Ishikawa (cell line): ENCODE results near the gene ANKS4B.

Source experiments
- CEBPB ChIP-seq: IDR thresholded peaks from 2 replicates; pipeline ENCODE4 v1.6.1; 2012
- CREB1 ChIP-seq: IDR thresholded peaks from 2 replicates; pipeline ENCODE4 v1.6.1; 2012; ENCODE audit warnings: low read depth
- EGR1 ChIP-seq: IDR thresholded peaks from 2 replicates; pipeline ENCODE4 v1.6.1; 2012
- EP300 ChIP-seq: IDR thresholded peaks from 2 replicates; pipeline ENCODE4 v1.6.1; 2012; ENCODE audit warnings: borderline replicate concordance
- FOXM1 ChIP-seq: IDR thresholded peaks from 2 replicates; pipeline ENCODE4 v1.6.1; 2012; ENCODE audit warnings: low read depth, borderline replicate concordance
- NFIC ChIP-seq: IDR thresholded peaks from 2 replicates; pipeline ENCODE4 v1.6.1; 2012
- RAD21 ChIP-seq: IDR thresholded peaks from 2 replicates; pipeline ENCODE4 v1.6.1; 2012; ENCODE audit warnings: low read depth
- TAF1 ChIP-seq: IDR thresholded peaks from 2 replicates; pipeline ENCODE4 v1.6.1; 2012; ENCODE audit warnings: low read depth, mild to moderate bottlenecking
- TCF12 ChIP-seq: IDR thresholded peaks from 2 replicates; pipeline ENCODE4 v1.6.1; 2012; ENCODE audit warnings: low read depth
- TEAD4 ChIP-seq: IDR thresholded peaks from 2 replicates; pipeline ENCODE4 v1.6.1; 2012
- YY1 ChIP-seq: IDR thresholded peaks from 2 replicates; pipeline ENCODE4 v1.6.1; 2012; ENCODE audit warnings: low read depth
- ZBTB7A ChIP-seq: IDR thresholded peaks from 2 replicates; pipeline ENCODE4 v1.6.1; 2012; ENCODE audit warnings: low read depth
- TF ChIP-seq, protein P1 (sequence below): IDR thresholded peaks from 2 replicates; pipeline ENCODE4 v1.6.1; 2012
- TF ChIP-seq, protein P2 (sequence below): IDR thresholded peaks from 2 replicates; pipeline ENCODE4 v1.6.1; 2012
- TF ChIP-seq, protein P3 (sequence below): IDR thresholded peaks from 2 replicates; pipeline ENCODE4 v1.6.1; 2012; ENCODE audit warnings: low read depth, mild to moderate bottlenecking

The ANKS4B gene

DNA sequence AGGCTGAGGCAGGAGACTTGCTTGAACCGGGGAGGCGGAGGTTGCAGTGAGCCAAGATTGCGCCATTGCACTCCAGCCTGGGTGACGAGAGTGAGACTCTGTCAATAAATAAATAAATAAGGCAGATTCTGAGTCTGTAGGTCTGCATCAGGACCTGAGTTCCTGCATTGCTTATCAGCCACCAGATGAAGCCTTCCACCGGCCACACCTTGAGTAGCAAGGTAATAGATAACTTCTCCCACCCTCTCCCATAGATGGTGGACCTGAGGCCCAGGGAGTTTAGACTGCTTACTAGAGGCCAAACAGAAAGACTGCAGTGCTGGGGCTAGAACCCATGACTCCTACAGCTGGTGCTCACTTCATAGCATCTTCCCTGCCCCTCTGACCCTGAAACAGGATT, 44.2 kb upstream of the ANKS4B start:
- TF ChIP-seq NFIC (no peak), EP300 (no peak), CEBPB (no peak), YY1 (no peak), EGR1 (no peak), FOXM1 (no peak)
- TF ChIP-seq, protein P1, sequence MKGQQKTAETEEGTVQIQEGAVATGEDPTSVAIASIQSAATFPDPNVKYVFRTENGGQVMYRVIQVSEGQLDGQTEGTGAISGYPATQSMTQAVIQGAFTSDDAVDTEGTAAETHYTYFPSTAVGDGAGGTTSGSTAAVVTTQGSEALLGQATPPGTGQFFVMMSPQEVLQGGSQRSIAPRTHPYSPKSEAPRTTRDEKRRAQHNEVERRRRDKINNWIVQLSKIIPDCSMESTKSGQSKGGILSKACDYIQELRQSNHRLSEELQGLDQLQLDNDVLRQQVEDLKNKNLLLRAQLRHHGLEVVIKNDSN: no peak

DNA sequence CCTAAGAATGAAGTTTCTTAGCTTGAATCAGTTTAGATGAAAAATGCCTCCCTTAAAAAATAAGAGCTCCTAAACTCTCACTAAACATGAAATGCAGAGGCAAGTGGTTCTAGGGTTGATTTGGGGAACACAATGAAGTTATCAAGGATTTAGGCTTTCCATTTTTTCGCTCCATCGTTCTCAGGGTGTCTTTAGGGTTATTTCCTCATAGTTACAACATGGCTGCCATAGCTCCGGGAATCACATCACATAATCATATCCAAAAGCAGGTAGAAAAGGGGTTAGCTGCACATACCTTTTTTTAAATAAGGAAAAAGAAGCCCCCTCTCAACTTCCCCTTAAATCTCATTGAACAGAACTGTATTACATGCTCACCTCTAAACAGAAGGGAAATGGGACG, 43.5 kb upstream of the ANKS4B start:
- TF ChIP-seq ZBTB7A (no peak), CEBPB (no peak), TEAD4 (no peak)
- TF ChIP-seq, protein P2, sequence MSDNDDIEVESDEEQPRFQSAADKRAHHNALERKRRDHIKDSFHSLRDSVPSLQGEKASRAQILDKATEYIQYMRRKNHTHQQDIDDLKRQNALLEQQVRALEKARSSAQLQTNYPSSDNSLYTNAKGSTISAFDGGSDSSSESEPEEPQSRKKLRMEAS: no peak
- TF ChIP-seq, protein P3, sequence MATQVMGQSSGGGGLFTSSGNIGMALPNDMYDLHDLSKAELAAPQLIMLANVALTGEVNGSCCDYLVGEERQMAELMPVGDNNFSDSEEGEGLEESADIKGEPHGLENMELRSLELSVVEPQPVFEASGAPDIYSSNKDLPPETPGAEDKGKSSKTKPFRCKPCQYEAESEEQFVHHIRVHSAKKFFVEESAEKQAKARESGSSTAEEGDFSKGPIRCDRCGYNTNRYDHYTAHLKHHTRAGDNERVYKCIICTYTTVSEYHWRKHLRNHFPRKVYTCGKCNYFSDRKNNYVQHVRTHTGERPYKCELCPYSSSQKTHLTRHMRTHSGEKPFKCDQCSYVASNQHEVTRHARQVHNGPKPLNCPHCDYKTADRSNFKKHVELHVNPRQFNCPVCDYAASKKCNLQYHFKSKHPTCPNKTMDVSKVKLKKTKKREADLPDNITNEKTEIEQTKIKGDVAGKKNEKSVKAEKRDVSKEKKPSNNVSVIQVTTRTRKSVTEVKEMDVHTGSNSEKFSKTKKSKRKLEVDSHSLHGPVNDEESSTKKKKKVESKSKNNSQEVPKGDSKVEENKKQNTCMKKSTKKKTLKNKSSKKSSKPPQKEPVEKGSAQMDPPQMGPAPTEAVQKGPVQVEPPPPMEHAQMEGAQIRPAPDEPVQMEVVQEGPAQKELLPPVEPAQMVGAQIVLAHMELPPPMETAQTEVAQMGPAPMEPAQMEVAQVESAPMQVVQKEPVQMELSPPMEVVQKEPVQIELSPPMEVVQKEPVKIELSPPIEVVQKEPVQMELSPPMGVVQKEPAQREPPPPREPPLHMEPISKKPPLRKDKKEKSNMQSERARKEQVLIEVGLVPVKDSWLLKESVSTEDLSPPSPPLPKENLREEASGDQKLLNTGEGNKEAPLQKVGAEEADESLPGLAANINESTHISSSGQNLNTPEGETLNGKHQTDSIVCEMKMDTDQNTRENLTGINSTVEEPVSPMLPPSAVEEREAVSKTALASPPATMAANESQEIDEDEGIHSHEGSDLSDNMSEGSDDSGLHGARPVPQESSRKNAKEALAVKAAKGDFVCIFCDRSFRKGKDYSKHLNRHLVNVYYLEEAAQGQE: no peak
- TF ChIP-seq, protein P1: no peak

DNA sequence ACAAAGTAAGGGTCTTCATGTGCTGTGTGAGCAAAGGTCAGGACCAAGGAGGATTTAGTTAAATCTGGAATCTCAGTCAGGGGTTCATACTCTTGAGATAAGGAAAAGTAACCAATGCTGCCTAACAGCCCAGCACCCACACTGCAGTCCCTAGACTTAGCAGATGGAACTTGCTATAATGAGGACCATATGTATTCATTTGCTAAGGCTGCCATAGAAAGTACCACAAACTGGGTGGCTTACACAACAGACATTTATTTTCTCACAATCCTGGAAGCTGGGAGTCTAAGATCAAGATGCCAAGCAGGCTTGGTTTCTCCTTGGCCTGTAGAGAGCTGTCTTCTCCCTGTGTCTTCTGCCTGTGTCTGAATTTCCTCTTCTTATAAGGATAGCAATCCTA, 42.9 kb upstream of the ANKS4B start:
- no peak for TF ChIP-seq FOXM1

DNA sequence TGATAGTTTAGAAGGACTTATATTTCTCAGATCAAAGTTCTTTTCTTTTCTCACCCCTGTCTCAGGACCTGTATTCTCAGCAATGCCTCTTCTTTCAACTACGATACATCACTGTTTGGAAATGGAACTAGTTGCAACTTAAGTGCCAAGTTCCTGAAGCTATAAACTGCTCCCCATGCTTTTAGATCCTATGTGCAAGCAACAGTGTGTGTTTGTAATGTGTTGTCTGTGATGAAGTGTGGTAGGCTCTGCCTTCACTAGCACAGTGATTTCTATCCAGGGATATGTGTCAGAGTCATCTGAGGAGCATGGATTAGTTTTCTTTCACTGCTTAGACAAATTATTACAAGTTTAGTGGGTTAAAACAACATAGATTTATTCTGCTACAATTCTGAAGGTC, 40.5 kb upstream of the ANKS4B start:
- TF ChIP-seq TEAD4: no peak

DNA sequence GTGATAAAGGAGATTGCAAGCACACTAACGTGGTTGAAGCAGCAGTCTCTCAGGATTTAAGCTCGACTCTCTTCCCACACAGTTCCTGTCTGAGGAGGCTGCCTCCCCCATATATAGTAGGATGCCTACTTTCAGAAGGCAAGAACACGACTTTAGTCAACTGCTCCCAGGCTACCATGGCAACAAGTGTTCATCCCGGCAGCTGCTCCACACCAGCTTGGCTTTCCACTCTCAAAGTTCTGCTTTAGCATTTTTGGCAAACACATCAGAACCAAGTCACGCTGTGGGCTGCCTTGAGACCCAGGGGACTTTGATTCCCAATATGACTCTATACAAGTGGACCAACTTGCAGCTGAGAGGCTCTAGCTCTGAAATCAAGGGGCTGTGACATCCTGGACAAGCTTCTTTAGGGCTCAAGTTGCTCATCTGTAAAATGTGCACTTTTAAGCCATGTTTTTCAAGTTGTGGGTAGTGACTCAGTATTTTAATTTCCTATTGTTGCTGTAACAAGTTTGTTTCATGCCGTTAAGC, 38.7 kb upstream of the ANKS4B start:
- TF ChIP-seq CREB1 (no peak), TEAD4 (no peak), TAF1 (no peak), FOXM1 (no peak), TCF12 (no peak), NFIC (no peak), CEBPB (no peak), EGR1 (no peak), ZBTB7A (no peak), RAD21 (no peak), YY1 (no peak), EP300 (no peak)
- TF ChIP-seq, protein P1: no peak
- TF ChIP-seq, protein P3: no peak
- TF ChIP-seq, protein P2: no peak

DNA sequence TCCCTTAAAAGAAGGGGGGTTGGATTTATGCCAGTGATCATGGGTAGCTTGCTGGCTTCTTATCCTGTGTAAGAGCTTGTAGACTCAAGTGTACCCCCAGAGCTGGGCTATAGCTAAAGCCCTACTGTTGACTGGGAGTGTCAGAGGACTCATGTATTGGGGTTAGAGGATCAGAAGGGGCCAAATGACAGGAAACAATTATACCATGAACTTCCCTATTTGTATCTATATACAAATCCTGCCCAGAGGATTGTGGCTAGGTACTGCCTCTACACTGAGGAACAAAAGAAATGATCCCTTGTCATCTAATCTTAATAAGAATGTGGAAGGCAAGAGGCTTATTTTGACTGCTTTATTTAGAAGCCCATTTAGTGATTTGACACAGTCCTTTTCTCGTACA, 36.4 kb upstream of the ANKS4B start:
- TF ChIP-seq EP300 (no peak), CEBPB (no peak), RAD21 (no peak), NFIC (no peak)
- TF ChIP-seq, protein P2: no peak

DNA sequence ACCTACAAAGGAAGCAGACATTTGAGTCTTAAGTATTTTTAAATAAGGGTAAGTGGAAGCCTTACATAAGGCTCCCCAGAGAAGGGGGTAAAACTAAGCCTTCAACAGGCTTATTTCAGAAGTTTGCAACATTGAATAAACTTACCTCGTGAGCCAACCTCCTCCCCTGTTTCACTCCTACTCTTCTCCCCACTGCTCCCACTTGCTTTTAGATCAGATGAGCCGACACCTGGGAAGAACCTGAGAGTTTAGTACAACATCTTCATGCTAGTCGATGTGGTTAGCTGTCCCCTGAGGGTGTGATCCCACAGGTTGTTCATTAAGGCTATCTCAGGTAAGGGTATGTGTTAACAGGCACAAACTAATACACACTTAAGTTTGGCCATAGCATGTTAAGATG, 35.9 kb upstream of the ANKS4B start:
- no peak for TF ChIP-seq ZBTB7A
- TF ChIP-seq, protein P2: no peak
- TF ChIP-seq CEBPB: no peak
- TF ChIP-seq YY1: no peak
- TF ChIP-seq, protein P1: no peak
- TF ChIP-seq, protein P3: no peak
- no peak for TF ChIP-seq TAF1
- TF ChIP-seq EGR1: no peak
